GM20431 (cell line): ENCODE measurements around the gene ACSF2.
"Not testable (repeated sequence)": the region's sequence is repeated elsewhere in the genome, so short reads cannot be mapped to it uniquely, and the experiment has no call there.

Experiments
- in situ Hi-C: fragments of 300-500 bp; cut with MseI, MboI; formaldehyde crosslinking; loops from one replicate; pipeline ENCODE4 v1.15.0; 2020; ENCODE audit warnings: low sequenced_read_pairs; ENCODE audit not compliant: unreplicated experiment

The ACSF2 gene

GRCh38 chr17:50425682-50426471 lies at the start of gene ACSF2:
TSS of gene ACSF2 (plus strand) at chr17:50426218. CDS start at chr17:50426262, 44 bp downstream.
- in situ Hi-C loops: no loop called here

GRCh38 chr17:50379351-50380132 lies 46.5 kb upstream of the ACSF2 start:
- in situ Hi-C loops: no loop called here

GRCh38 chr17:50380369-50381259 lies 45.4 kb upstream of the ACSF2 start:
- in situ Hi-C loops: no loop called here

GRCh38 chr17:50381260-50381815 lies 44.7 kb upstream of the ACSF2 start:
- in situ Hi-C loops: no loop called here

- in situ Hi-C loops: no loop called here
These were observed 44.1 kb upstream of the ACSF2 start for GRCh38 chr17:50381920-50382319.

- in situ Hi-C loops: no loop called here
These were observed 43.1 kb upstream of the ACSF2 start for GRCh38 chr17:50382931-50383330.

- in situ Hi-C loops: no loop called here
These were observed 39.5 kb upstream of the ACSF2 start for GRCh38 chr17:50386510-50386909.

- in situ Hi-C loops: no loop called here
These were observed 37.3 kb upstream of the ACSF2 start for GRCh38 chr17:50388728-50389127.

- in situ Hi-C loops: no loop called here
These were observed 36.5 kb upstream of the ACSF2 start for GRCh38 chr17:50389534-50389933.

GRCh38 chr17:50392621-50393020 lies 33.4 kb upstream of the ACSF2 start:
- in situ Hi-C loops: no loop called here

- in situ Hi-C loops: no loop called here
These were observed 32.3 kb upstream of the ACSF2 start for GRCh38 chr17:50393700-50394099.

- in situ Hi-C loops: no loop called here
These were observed 31.3 kb upstream of the ACSF2 start for GRCh38 chr17:50394711-50395110.

GRCh38 chr17:50396261-50397110 lies 29.5 kb upstream of the ACSF2 start:
- in situ Hi-C loops: no loop called here

- in situ Hi-C loops: no loop called here
These were observed 28.7 kb upstream of the ACSF2 start, which contains the start of gene LRRC59 for GRCh38 chr17:50397111-50397918. TSS of gene LRRC59 (minus strand) at chr17:50397523. CDS start at chr17:50397317, 206 bp downstream.

- in situ Hi-C loops: no loop called here
These were observed 28.1 kb upstream of the ACSF2 start for GRCh38 chr17:50397919-50398285.

GRCh38 chr17:50398672-50399071 lies 27.3 kb upstream of the ACSF2 start:
- in situ Hi-C loops: not testable (repeated sequence)

- in situ Hi-C loops: not testable (repeated sequence)
These were observed 26.4 kb upstream of the ACSF2 start for GRCh38 chr17:50399591-50399990.

GRCh38 chr17:50405351-50405750 lies 20.7 kb upstream of the ACSF2 start:
- in situ Hi-C loops: not testable (repeated sequence)
